Activated effector memory CD4-positive, alpha-beta T cell treated with anti-CD3 and anti-CD28 coated beads, Interleukin-2, amount 50 U/mL, for 16 hours (primary cell): Measurements from ENCODE around the gene SPOCK3.
"Not testable (repeated sequence)": the region's sequence is repeated elsewhere in the genome, so short reads cannot be mapped to it uniquely, and the experiment has no call there.

Experiments
- DNase-seq: peaks from one replicate; pipeline ENCODE4 v3.0.0-alpha.2; 2020

Gene SPOCK3

GRCh38 chr4:166798126-166798525 is 436.2 kb downstream of the SPOCK3 start:
- no peak for DNase-seq

GRCh38 chr4:166777760-166778159 is 456.5 kb downstream of the SPOCK3 start:
- DNase-seq: no peak

GRCh38 chr4:166763018-166763417 is 471.3 kb downstream of the SPOCK3 start:
- no peak for DNase-seq

- no peak for DNase-seq
Observed at GRCh38 chr4:166741742-166742141, 492.6 kb downstream of the SPOCK3 start.

- DNase-seq: not testable (repeated sequence)
Observed at GRCh38 chr4:166739215-166739614, 495.1 kb downstream of the SPOCK3 start.

GRCh38 chr4:166737430-166737829 is 496.9 kb downstream of the SPOCK3 start:
- DNase-seq: no peak

- no peak for DNase-seq
Observed at GRCh38 chr4:166735553-166735952, 498.7 kb downstream of the SPOCK3 start.

GRCh38 chr4:166734797-166735196 is 499.5 kb downstream of the SPOCK3 start:
- no peak for DNase-seq

GRCh38 chr4:166733686-166734085 is 500.6 kb downstream of the SPOCK3 start:
- DNase-seq: no peak

- no peak for DNase-seq
Observed at GRCh38 chr4:166726832-166727231, 507.5 kb downstream of the SPOCK3 start.

GRCh38 chr4:166724369-166724768 is 509.9 kb downstream of the SPOCK3 start:
- no peak for DNase-seq

- no peak for DNase-seq
Observed at GRCh38 chr4:166723532-166724140, 510.7 kb downstream of the SPOCK3 start.

GRCh38 chr4:166715748-166716713 is 518.3 kb downstream of the SPOCK3 start:
- DNase-seq: not testable (repeated sequence)

- DNase-seq: no peak
Observed at GRCh38 chr4:166700592-166700991, 533.7 kb downstream of the SPOCK3 start.

GRCh38 chr4:166688835-166689234 is 545.5 kb downstream of the SPOCK3 start:
- DNase-seq: no peak

GRCh38 chr4:166687828-166688227 is 546.5 kb downstream of the SPOCK3 start:
- no peak for DNase-seq
